GM11168 (cell line): ENCODE results near the gene MGST1.
"Not testable (repeated sequence)": the region's sequence is repeated elsewhere in the genome, so short reads cannot be mapped to it uniquely, and the experiment has no call there.

ENCODE experiments used
- in situ Hi-C: fragments of 300-500 bp; cut with MboI; formaldehyde crosslinking; loops from one replicate; pipeline ENCODE4 v1.12.0; 2022; ENCODE audit warnings: low sequenced_read_pairs; ENCODE audit not compliant: unreplicated experiment

MGST1 gene

GRCh38 chr12:16349131-16349460 lies 1.7 kb downstream of the MGST1 start:
- in situ Hi-C loops: no loop called here

DNA sequence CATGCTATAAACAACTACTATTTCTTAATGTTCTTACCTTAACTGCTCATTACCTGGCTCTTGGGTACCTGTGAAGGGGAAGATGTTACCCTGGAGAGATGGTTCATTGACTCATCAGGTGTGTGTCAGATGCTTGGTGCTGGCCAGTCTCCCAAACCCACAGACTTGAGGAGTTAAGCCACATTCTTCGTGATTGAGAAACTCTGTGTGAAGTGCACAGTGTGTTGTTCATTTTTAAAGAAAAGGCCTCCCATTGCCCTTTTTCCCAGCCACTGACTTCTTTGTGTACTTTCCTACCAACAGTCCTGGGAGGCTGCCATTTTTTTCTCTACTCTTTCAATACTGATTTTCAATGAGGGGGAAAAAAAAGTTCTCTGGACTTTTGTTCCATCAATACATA lies 3.2 kb downstream of the MGST1 start:
- in situ Hi-C loops: no loop called here

DNA sequence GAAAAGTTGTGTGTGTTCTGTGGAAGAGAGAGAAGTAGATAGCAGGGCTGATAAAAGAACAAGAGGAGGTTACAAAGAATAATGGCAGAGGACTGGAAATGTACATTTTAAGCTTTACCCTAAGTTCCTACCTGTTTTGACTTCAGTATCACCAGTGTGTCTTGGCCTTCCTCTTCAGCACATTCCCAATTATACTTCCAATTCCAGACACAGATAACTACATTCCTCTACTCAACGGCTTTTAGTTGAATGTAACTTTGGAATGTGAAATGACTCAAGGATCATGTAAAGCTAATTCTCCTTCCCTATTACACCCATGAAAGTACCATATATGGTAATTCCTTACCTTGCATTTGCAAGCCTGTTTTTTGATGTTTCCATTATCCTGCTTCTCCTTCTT lies 5.0 kb downstream of the MGST1 start:
- in situ Hi-C loops: no loop called here

GRCh38 chr12:16358878-16359277 lies 11.4 kb downstream of the MGST1 start:
- in situ Hi-C loops: no loop called here

- in situ Hi-C loops: no loop called here
These were observed 12.4 kb downstream of the MGST1 start for GRCh38 chr12:16359512-16360491.

- in situ Hi-C loops: no loop called here
These were observed 13.8 kb downstream of the MGST1 start for GRCh38 chr12:16361142-16361783.

DNA sequence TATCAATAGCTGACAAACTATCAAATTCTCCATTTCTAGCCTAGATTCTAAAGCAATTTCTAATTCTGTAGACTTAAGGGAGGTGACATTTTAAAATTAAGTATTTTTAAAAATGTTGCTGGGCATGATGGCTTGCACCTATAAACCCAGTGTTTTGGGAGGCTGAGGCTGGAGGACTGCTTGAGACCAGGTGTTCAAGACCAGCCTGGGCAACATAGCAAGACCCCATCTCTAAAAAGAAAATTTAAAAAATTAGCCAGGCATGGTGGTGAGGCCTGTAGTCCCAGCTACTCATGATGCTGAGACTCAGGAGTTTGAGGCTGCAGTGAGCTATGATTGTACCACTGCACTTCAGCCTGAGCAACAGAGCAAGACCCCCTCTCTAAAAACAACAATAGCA lies 15.1 kb downstream of the MGST1 start:
- in situ Hi-C loops: no loop called here

- in situ Hi-C loops: no loop called here
These were observed 21.7 kb downstream of the MGST1 start for GRCh38 chr12:16369156-16369555.

GRCh38 chr12:16370096-16370495 lies 22.7 kb downstream of the MGST1 start:
- in situ Hi-C loops: no loop called here

DNA sequence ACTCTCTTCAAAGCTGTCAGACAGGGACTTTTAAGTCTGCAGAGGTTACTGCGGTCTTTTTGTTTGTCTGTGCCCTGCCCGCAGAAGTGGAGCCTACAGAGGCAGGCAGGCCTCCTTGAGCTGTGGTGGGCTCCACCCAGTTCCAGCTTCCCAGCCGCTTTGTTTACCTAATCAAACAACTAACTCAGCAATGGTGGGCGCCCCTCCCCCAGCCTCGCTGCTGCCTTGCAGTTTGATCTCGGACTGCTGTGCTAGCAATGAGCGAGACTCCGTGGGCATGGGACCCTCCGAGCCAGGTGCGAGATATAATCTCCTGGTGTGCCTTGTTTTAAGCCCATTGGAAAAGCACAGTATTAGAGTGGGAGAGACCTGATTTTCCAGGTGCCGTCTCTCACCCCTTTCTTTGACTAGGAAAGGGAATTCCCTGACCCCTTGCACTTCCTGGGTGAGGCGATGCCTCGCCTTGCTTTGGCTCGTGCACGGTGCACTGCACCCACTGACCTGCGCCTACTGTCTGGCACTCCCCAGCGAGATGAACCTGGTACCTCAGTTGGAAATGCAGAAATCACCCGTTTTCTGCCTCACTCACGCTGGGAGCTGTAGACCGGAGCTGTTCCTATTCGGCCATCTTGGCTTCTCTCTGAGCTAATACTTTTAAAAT lies 35.3 kb downstream of the MGST1 start:
- in situ Hi-C loops: not testable (repeated sequence)

GRCh38 chr12:16384732-16385131 lies 37.3 kb downstream of the MGST1 start:
- in situ Hi-C loops: no loop called here

DNA sequence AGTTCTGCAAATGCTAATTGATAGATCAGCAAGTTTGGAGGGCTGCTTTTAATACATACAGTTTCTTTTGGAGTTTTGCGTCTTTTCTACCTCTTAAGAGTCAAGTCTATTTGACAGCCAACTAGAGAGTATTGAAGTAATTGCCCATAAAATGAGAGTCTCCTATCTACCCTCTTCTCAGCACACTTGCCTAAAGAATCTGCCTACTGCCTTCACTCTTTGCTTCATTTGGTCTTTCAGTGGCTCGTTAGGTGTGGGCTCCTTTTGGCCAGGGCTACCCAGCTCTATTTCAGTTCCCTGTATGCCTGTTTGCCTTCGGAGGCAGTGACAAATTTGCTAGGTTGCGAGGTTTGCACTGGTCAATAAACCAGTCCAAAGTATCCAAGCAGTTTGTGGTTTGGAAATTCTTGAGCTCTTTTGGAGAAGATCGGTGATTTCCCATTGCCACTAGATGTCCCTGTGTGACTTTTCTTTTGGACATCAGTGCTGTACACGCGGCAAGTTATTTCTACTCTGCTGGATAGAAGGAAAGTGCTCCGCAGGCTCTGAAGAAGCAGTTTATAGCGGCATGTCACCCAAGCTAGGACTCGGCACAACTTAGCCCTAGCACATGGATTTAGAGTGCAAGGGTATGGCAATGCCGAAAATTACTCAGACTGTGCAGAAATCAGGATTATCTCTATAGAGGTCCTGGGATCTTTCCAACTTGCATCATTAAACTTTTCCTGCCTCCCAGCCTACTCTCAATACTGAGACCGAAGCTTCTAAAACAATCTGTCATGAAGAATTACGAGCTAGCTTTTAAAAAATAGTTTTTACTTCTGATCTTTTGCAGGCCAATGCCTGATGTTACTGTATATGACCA lies 38.6 kb downstream of the MGST1 start:
- in situ Hi-C loops: no loop called here

DNA sequence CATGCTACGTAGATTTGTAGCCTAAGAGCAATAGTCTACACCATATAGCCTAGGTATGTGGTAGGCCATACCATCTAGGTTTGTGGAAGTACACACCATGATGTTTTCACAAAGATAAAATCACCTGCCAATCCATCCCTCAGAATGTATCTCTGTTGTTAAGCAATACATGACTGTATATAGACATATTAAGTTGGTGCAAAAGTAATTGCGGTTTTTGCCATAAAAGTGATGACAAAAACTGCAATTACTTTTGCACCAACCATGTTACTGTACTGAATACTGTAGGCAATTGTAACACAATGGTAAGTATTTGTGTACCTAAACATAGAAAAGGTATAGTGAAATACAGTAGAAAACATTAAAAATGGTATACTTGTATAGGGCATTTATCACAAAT lies 40.5 kb downstream of the MGST1 start:
- in situ Hi-C loops: no loop called here

GRCh38 chr12:16389594-16389993 lies 42.1 kb downstream of the MGST1 start:
- in situ Hi-C loops: no loop called here

- in situ Hi-C loops: no loop called here
These were observed 45.5 kb downstream of the MGST1 start for GRCh38 chr12:16392846-16393535.

GRCh38 chr12:16399101-16399500 lies 51.7 kb downstream of the MGST1 start:
- in situ Hi-C loops: no loop called here

- in situ Hi-C loops: not testable (repeated sequence)
These were observed 54.4 kb downstream of the MGST1 start for GRCh38 chr12:16401835-16402234.

DNA sequence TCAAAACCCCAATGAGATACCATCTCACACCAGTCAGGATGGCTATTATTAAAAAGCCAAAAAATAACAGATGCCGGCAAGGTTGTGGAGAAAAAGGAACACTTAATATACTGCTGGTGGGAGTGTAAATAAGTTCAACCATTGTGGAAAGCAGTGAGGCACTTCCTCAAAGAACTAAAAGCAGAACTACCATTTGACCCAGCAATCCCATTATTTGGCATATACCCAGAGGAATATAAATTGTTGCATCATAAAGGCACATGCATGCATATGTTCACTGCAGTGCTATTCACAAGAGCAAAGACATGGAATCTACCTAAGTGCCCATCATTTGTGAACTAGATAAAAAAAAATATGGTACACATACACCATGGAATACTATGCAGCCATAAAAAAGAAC lies 59.9 kb downstream of the MGST1 start:
- in situ Hi-C loops: no loop called here
